Endothelial cell of umbilical vein (primary cell): ENCODE results near the gene CRB1. TPM values are rescaled to one million over a fixed set of nuclear protein-coding genes. Genes with fewer than 3 reads are reported as not detected.

Experiments
- BruUV-seq: library from RNA; stranded (reverse); fragments of 400-500 nt; replicated peaks from 2 replicates; lab custom pipeline; 2021; lab: Mats Ljungman, UMichigan
- CTCF ChIA-PET: fragments of 300-600, 350-600 bp; sonication (Branson Sonifier 250); formaldehyde crosslinking; loops from one replicate; lab custom pipeline; 2021; ENCODE audit warnings: antibody characterized with exemption, inconsistent platforms; lab: Charles Lee
- POLR2A ChIA-PET: fragments of 300-600, 350-600 bp; sonication (Branson Sonifier 250); formaldehyde crosslinking; loops from one replicate; lab custom pipeline; 2021; ENCODE audit warnings: antibody characterized with exemption, inconsistent platforms; lab: Charles Lee
- DNase-seq: peaks from one replicate; pipeline ENCODE4 v3.0.0-alpha.2; 2011; ENCODE audit warnings: low read depth, low spot score
- FAIRE-seq: peaks from 2 replicates; lab custom pipeline; 2011; peaks lifted over from hg19 to GRCh38; lab: Jason Lieb, UNC
- H2AFZ ChIP-seq: 2 replicates; pipeline ENCODE4 v1.6.0; 2012; ENCODE audit warnings: low read depth, low read length, control low read depth, inconsistent platforms
- H3K27ac ChIP-seq: 2 replicates; pipeline ENCODE4 v1.5.1; 2011; ENCODE audit warnings: low read depth, mild to moderate bottlenecking, control low read depth, low read length, moderate library complexity; ENCODE audit not compliant: insufficient read depth
- H3K27me3 ChIP-seq, 2 experiments: 2 replicates each; pipeline versions ENCODE4 v1.6.0 to v1.6.1; 2011; ENCODE audit warnings: low read length in 2 of 2, mixed read lengths in 1 of 2; ENCODE audit not compliant: control insufficient read depth in 2 of 2, insufficient read depth in 2 of 2
- H3K36me3 ChIP-seq, 2 experiments: 2 replicates in 1 of 2; 3 replicates in 1 of 2; pipeline ENCODE4 v1.5.1; 2011; ENCODE audit warnings: low read length in 2 of 2, mild to moderate bottlenecking in 1 of 2, moderate library complexity in 1 of 2; ENCODE audit not compliant: control insufficient read depth in 2 of 2, insufficient read depth in 2 of 2; ENCODE audit errors: extremely low read depth in 1 of 2
- H3K4me1 ChIP-seq: 3 replicates; pipeline ENCODE4 v1.5.1; 2011; ENCODE audit warnings: mild to moderate bottlenecking, low read length; ENCODE audit not compliant: control insufficient read depth, insufficient read depth; ENCODE audit errors: extremely low read depth
- H3K4me2 ChIP-seq: 2 replicates; pipeline ENCODE4 v1.6.1; 2011; ENCODE audit warnings: low read length, control low read depth, mixed read lengths; ENCODE audit not compliant: insufficient read depth
- H3K4me3 ChIP-seq, 3 experiments: fragments of 200-600 bp in 1 of 3; sonication (generic), shearing (Covaris generic) in 1 of 3; replicated peaks in 1 of 3; 2 replicates each; pipeline ENCODE4 v1.5.1; 2011 to 2016; ENCODE audit warnings: control low read depth in 3 of 3, low read length in 3 of 3, mild to moderate bottlenecking in 2 of 3, inconsistent platforms in 1 of 3, low read depth in 1 of 3, moderate library complexity in 1 of 3; ENCODE audit not compliant: insufficient read depth in 1 of 3
- H3K79me2 ChIP-seq: 2 replicates; pipeline ENCODE4 v1.6.0; 2012; ENCODE audit warnings: low read length, inconsistent platforms; ENCODE audit not compliant: control insufficient read depth, insufficient read depth
- H3K9ac ChIP-seq: replicated peaks from 2 replicates; pipeline ENCODE3; 2011; ENCODE audit warnings: low read length, control low read depth; ENCODE audit not compliant: insufficient read depth; ENCODE audit errors: extremely low read depth
- H3K9me1 ChIP-seq: replicated peaks from 3 replicates; pipeline ENCODE4 v1.6.0; 2011; ENCODE audit warnings: mild to moderate bottlenecking, low read length; ENCODE audit not compliant: control insufficient read depth, insufficient read depth; ENCODE audit errors: extremely low read depth
- H3K9me3 ChIP-seq: replicated peaks from 2 replicates; pipeline ENCODE4 v1.5.1; 2012; ENCODE audit warnings: low read length, inconsistent platforms; ENCODE audit not compliant: control insufficient read depth, insufficient read depth
- H4K20me1 ChIP-seq: replicated peaks from 2 replicates; pipeline ENCODE3; 2011; ENCODE audit warnings: mild to moderate bottlenecking, low read length; ENCODE audit not compliant: control insufficient read depth, insufficient read depth; ENCODE audit errors: extremely low read depth
- EZH2 ChIP-seq: IDR thresholded peaks from 2 replicates; pipeline ENCODE4 v1.6.1; 2012; ENCODE audit warnings: borderline replicate concordance, low read depth, mild to moderate bottlenecking, moderate library complexity, low read length, inconsistent platforms; ENCODE audit not compliant: severe bottlenecking
- FOS ChIP-seq: IDR thresholded peaks from 2 replicates; pipeline ENCODE4 v1.6.1; 2011; ENCODE audit warnings: mild to moderate bottlenecking, low read length, moderate library complexity, borderline replicate concordance; ENCODE audit not compliant: insufficient read depth
- GATA2 ChIP-seq: IDR thresholded peaks from 2 replicates; pipeline ENCODE4 v1.7.0; 2011; ENCODE audit warnings: low read depth, mild to moderate bottlenecking, moderate library complexity, mixed read lengths, low read length; ENCODE audit not compliant: insufficient read length, insufficient read depth
- JUN ChIP-seq: IDR thresholded peaks from 2 replicates; pipeline ENCODE4 v1.6.1; 2011; ENCODE audit warnings: borderline replicate concordance, low read depth; ENCODE audit not compliant: insufficient read length, insufficient read depth
- MYC ChIP-seq: IDR thresholded peaks from one replicate; pipeline ENCODE4 v1.6.1; 2011; ENCODE audit warnings: mild to moderate bottlenecking, low read depth, low read length
- POLR2A ChIP-seq: IDR thresholded peaks from 2 replicates; pipeline ENCODE4 v1.6.1; 2012; ENCODE audit warnings: low read depth, mild to moderate bottlenecking, control low read depth, low read length
- POLR2AphosphoS5 ChIP-seq: IDR thresholded peaks from 2 replicates; pipeline ENCODE4 v1.6.1; 2012; ENCODE audit warnings: low read depth, mild to moderate bottlenecking, control low read depth, low read length, moderate library complexity; ENCODE audit not compliant: insufficient read depth
- dilution Hi-C: fragments of 300-500 bp; cut with MboI; formaldehyde crosslinking; loops from one replicate; pipeline ENCODE4 v1.15.0; 2019; ENCODE audit warnings: low sequenced_read_pairs; ENCODE audit not compliant: extremely low pct_ligation_motif_present
- intact Hi-C: fragments of 100-400 bp; cut with micrococcal nuclease; formaldehyde crosslinking; loops from one replicate; pipeline ENCODE4 v1.10.0; 2022
- polyA plus RNA-seq, 4 experiments: library from polyadenylated mRNA; depleted of rRNA in 3 of 4; stranded (reverse) in 3 of 4; unstranded in 1 of 4; fragments of >200 nt; gene quantifications; 2 replicates each; pipeline versions ENCODE4 v1.2.1 to v1.2.3, GENCODE V29; 2011 to 2012; ENCODE audit warnings: missing spikeins in 1 of 4
- total RNA-seq: library from RNA; stranded (reverse); gene quantifications from 2 replicates; pipeline ENCODE4 v1.2.3, GENCODE V29; 2021
- TF ChIP-seq, protein P1 (sequence below): IDR thresholded peaks from 2 replicates; pipeline ENCODE4 v1.6.1; 2011; ENCODE audit not compliant: insufficient read depth, insufficient read length
- TF ChIP-seq, protein P2 (sequence below), 2 donors: IDR thresholded peaks; 1 replicate in 1 of 2; 2 replicates in 1 of 2; pipeline ENCODE4 v1.5.1; 2011; ENCODE audit warnings: low read length in 2 of 2, mild to moderate bottlenecking in 2 of 2, moderate library complexity in 2 of 2, control low read depth in 1 of 2, inconsistent platforms in 1 of 2, low read depth in 1 of 2; ENCODE audit not compliant: insufficient read depth in 1 of 2; ENCODE audit errors: extremely low read depth in 1 of 2

Gene CRB1
- total and polyA plus RNA-seq, 2 donors (not counting 3 experiments of a cell fraction or from before 2014, with no cell fraction given) = not detected

GRCh38 chr1:197510691-197511378 is 242.8 kb downstream of the CRB1 start:
- dilution Hi-C loops = no loop called here
- H2AFZ ChIP-seq = no peak overlapping the region
- intact Hi-C loops = no loop called here
- no peaks in the 10 kb centered on the region for H3K79me2 ChIP-seq
- TF ChIP-seq EZH2 (no peak), JUN (no peak), GATA2 (no peak), MYC (no peak), POLR2A (no peak), FOS (no peak), POLR2AphosphoS5 (no peak)
- TF ChIP-seq, protein P1, sequence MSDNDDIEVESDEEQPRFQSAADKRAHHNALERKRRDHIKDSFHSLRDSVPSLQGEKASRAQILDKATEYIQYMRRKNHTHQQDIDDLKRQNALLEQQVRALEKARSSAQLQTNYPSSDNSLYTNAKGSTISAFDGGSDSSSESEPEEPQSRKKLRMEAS = no peak
- TF ChIP-seq, protein P2, sequence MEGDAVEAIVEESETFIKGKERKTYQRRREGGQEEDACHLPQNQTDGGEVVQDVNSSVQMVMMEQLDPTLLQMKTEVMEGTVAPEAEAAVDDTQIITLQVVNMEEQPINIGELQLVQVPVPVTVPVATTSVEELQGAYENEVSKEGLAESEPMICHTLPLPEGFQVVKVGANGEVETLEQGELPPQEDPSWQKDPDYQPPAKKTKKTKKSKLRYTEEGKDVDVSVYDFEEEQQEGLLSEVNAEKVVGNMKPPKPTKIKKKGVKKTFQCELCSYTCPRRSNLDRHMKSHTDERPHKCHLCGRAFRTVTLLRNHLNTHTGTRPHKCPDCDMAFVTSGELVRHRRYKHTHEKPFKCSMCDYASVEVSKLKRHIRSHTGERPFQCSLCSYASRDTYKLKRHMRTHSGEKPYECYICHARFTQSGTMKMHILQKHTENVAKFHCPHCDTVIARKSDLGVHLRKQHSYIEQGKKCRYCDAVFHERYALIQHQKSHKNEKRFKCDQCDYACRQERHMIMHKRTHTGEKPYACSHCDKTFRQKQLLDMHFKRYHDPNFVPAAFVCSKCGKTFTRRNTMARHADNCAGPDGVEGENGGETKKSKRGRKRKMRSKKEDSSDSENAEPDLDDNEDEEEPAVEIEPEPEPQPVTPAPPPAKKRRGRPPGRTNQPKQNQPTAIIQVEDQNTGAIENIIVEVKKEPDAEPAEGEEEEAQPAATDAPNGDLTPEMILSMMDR (IDR thresholded peaks at IDR 0.05; ENCODE audit: extremely low read depth in 1 of 2, insufficient read depth in 1 of 2, low read depth in 1 of 2, low read length in 2 of 2) = no peak
- no peak overlapping the region for H3K4me2 ChIP-seq
- H3K27ac ChIP-seq = no peak overlapping the region
- H3K9me3 ChIP-seq = no peaks in the 10 kb centered on the region
- DNase-seq = no peak
- no peaks in the 10 kb centered on the region for H3K27me3 ChIP-seq
- ChIA-PET CTCF (interaction anchor here (1.0 to 1.6 kb wide), 2 partner anchors 9 to 11 kb away, joined by 4 to 5 read pairs (median 5); no protein-coding TSS in a partner anchor), POLR2A (no interaction called here)
- no TSS peak for BruUV-seq
- no peak overlapping the region for H3K4me3 ChIP-seq
- H3K9ac ChIP-seq = no peak overlapping the region
- no peak for FAIRE-seq
- no peaks in the 10 kb centered on the region for H3K4me1 ChIP-seq
- no peaks in the 10 kb centered on the region for H4K20me1 ChIP-seq
- H3K36me3 ChIP-seq = no peaks in the 10 kb centered on the region
- H3K9me1 ChIP-seq = no peaks in the 10 kb centered on the region
